Measurements from ENCODE around the gene CAMTA1.

The CAMTA1 gene

DNA sequence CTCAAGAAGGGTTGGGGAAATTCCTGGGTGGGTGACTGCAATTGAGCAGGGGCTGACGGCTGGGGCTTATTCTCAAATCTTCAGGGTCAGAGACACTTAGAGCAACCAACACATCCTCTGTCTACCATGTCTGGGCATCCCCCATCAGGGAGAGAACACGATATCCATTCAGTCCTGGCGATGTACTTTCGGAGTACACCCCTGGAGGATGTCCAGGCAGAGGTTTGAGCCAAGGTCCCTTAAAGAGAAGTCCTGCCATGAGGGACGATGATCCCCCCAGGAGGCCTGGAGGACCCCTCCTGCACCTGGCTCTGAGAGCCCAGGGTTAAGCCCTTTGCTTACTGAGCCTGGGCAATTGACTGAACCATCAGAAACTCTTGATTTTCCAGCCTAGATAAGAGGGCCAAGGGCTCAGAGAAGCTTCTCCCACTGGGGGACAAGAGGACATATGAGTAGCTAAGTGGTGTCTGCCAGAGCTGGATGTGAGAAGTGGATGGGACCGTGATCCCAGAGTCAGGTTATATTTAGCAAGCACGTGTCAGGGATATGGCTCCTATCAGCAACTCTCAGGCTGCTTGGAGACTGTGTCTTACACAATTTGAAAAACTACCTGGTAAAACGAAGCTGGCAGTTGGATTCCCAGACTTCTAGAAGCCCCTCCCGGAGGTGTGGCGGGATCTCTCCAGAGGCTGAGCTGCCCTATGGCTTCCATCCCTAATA lies 732.5 kb downstream of the CAMTA1 start:
- DNase-seq (ENCODE audit: low read depth) = no peak
- H3K4me3 ChIP-seq (ENCODE audit: low read length) = no peak overlapping the region
- TF ChIP-seq, protein P1, sequence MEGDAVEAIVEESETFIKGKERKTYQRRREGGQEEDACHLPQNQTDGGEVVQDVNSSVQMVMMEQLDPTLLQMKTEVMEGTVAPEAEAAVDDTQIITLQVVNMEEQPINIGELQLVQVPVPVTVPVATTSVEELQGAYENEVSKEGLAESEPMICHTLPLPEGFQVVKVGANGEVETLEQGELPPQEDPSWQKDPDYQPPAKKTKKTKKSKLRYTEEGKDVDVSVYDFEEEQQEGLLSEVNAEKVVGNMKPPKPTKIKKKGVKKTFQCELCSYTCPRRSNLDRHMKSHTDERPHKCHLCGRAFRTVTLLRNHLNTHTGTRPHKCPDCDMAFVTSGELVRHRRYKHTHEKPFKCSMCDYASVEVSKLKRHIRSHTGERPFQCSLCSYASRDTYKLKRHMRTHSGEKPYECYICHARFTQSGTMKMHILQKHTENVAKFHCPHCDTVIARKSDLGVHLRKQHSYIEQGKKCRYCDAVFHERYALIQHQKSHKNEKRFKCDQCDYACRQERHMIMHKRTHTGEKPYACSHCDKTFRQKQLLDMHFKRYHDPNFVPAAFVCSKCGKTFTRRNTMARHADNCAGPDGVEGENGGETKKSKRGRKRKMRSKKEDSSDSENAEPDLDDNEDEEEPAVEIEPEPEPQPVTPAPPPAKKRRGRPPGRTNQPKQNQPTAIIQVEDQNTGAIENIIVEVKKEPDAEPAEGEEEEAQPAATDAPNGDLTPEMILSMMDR (conservative IDR thresholded peaks at IDR 0.05; ENCODE audit: low read length) = no peak

DNA sequence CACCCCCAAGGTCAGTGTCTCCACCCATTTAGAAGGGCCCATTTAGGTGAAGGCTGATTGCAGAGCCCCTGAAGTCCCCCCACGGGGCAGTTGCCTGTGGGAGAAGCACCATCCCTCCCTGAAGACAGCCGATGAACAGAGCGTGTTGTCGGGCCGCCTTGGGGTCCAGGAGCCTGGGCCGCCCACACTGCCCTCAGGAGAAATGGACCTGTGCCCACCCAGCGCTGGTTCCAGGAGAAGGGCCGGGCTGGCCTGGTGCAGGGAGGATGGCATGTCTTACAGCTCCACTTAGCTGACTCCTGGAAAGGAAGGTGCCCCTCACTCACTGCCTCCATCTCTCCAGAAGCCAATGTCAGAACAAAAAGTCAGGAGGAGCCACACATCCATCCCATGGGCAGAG lies 733.2 kb downstream of the CAMTA1 start:
- TF ChIP-seq, protein P1 (conservative IDR thresholded peaks at IDR 0.05; ENCODE audit: low read length) = no peak
- no peak for DNase-seq (ENCODE audit: low read depth)

DNA sequence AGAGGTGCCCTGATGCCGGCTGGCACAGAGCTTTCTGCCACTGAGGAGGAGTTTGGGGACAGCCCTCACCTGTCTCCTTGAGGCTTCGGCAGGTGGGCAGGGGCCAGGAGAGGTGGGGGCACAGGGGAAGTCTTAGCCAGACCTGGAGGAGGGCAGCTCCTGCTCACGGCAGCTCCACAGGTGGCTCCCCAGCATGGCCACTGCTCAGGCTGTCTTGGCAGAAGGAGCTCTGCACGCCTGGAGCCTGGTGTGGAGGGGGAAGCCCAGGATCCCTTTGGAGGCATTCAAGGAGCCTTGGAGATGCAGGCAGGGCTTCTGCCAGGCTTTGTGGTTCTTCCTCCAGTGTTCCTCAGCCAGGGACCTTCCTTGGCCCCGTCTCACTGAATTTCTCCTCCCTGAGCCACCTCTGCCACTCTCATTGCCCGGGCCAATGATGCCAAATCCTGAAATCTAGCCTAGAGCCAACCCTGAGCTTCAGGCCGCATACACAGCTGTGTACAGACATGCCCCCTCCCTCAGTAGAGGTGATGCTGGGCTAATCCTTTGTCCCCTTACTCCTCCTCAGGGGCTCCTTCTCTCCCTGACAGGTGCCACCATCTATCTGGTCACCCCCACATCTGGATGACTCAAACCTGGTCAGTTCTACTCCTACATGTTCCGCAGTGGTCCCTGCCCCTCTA lies 734.1 kb downstream of the CAMTA1 start:
- no peak for DNase-seq (ENCODE audit: low read depth)
- TF ChIP-seq, protein P1 (conservative IDR thresholded peaks at IDR 0.05; ENCODE audit: low read length) = no peak
- no peak overlapping the region for H3K4me3 ChIP-seq (ENCODE audit: low read length)

More for the DNA sequence above, 733.2 kb downstream of the CAMTA1 start:
- H3K4me3 ChIP-seq (ENCODE audit: low read length) = no peak overlapping the region

DNA sequence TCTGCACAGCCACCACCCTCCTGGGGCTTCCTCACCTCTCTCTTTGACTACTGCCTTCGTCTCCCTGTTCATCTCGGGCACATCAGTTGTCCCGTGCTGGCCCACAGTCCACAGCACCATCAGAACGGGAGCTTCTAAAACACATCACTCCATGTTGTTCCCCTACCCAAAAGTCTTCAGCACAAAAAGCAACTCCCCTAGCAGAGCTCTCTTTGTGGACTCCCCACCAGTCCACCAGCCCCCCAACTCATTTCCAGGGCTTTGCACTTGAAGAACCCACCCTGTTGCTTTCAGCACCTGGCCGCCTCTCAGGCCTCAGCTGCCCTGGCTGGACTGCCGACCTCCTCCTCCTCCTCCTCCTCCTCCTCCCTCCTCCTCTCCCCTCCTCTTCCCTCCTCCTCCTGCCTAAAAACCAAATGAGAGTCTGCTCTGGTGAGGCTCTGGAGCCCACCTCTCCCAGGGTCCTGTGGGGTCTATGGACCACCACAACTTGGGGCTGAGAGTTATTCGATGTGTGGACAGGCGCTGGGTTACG lies 734.7 kb downstream of the CAMTA1 start:
- H3K4me3 ChIP-seq (ENCODE audit: low read length) = no peak overlapping the region
- no peak for DNase-seq (ENCODE audit: low read depth)
- TF ChIP-seq, protein P1 (conservative IDR thresholded peaks at IDR 0.05; ENCODE audit: low read length) = no peak

DNA sequence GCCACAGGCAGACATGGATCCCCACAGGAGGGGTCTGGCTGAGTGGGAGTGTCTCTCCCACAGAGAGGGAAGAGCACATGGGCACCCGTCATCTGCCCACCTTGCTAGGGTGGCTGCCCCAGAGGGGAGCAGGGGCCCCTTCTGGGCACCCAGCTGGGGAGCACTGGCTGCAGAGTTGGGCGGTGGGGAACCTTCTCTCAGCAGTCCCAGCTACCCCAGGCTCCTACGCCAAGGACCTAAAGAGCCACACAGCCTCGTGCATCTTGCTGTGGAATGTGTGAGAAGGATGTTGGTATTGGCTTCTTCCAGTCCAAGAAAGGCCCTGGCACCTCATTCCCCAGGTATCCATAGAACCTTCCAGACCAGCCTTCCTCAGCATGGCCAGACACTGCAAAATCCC lies 735.2 kb downstream of the CAMTA1 start:
- TF ChIP-seq, protein P1 (conservative IDR thresholded peaks at IDR 0.05; ENCODE audit: low read length) = no peak
- no peak overlapping the region for H3K4me3 ChIP-seq (ENCODE audit: low read length)
- no peak for DNase-seq (ENCODE audit: low read depth)

DNA sequence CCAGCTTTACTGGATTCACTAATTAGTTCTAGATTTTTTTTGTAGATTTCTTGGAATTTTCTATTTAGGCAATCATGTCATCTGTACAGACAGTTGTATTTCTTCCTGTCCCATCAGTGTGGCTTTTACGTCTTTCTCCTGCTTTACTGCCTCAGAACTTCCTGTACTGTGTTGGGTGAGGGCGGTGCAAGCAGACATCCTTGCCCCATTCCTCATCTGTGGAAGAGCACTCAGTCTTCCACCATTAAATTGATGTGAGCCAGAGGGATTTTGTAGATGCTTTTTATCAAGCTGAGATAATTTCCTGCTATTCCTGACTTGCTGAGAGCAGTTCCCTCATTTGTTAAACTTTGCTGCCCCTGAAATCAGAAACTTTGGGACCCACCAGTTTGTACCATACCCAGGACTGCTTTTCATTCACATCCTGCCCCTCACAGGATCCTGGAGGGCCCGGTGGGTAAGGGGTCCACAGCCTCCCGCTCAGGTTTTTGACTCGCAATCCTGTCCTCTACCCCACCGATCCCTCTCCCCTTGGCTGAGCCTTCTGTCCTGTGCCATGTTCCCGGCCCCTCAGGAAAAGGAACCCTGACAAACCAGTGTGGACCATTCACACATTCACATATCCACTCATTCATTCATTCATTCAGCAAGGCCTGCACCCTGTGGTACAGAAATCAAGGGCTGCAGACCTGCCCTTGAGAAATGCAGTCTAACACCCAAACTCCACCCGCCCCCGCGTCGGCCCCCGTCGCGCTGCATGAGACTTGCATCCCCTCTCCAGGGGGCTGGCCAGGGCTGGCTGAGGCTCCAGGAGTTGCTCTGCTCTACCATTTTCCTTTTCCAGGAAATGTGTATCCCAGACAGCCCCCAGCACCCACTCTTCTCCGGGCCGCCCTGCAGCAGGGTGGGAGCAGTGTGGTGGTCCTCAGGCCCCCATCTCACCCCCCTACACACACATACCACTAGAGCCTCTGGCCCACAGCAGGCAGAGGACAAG lies 739.4 kb downstream of the CAMTA1 start:
- TF ChIP-seq, protein P1 (conservative IDR thresholded peaks at IDR 0.05; ENCODE audit: low read length) = no peak
- no peak for DNase-seq (ENCODE audit: low read depth)

More for the DNA sequence above, 739.4 kb downstream of the CAMTA1 start:
- H3K4me3 ChIP-seq (ENCODE audit: low read length) = no peak overlapping the region
